ENCODE data around the gene AVP.

Gene AVP

GRCh38 chr20:3109350-3110302 is 25.1 kb upstream of the AVP start:
- no peak for DNase-seq

DNA sequence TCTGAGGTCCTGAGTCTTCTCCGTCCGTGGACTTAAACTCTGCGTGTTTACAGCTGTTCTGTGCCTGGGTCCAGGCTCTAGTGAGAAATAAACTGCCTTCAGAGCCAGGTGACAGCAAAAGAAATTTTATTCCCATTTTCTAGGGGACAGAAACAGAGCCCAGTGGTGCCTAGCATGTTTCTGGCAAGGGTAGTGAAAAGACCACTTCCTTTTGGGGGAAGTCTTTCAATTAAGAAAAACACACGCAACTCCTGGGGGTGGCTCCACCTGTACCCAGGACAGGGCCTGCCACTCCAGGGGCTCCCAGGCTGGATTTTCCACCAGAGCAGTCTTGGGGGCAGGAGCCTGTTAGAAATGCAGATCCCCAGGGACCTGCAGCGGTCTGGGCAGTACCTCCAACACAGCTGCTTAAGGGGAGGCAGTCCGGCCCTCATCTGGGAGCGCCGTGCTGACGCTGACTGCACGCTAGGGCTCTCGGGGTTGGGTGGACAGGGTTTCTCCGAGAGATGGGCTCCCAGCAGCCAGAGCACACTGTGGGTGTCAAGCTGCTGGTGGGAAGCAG is 23.0 kb upstream of the AVP start:
- no peak for DNase-seq

- DNase-seq = no peak
Observed at GRCh38 chr20:3106658-3107463, 22.3 kb upstream of the AVP start.

GRCh38 chr20:3106185-3106584 is 21.7 kb upstream of the AVP start:
- DNase-seq = no peak

DNA sequence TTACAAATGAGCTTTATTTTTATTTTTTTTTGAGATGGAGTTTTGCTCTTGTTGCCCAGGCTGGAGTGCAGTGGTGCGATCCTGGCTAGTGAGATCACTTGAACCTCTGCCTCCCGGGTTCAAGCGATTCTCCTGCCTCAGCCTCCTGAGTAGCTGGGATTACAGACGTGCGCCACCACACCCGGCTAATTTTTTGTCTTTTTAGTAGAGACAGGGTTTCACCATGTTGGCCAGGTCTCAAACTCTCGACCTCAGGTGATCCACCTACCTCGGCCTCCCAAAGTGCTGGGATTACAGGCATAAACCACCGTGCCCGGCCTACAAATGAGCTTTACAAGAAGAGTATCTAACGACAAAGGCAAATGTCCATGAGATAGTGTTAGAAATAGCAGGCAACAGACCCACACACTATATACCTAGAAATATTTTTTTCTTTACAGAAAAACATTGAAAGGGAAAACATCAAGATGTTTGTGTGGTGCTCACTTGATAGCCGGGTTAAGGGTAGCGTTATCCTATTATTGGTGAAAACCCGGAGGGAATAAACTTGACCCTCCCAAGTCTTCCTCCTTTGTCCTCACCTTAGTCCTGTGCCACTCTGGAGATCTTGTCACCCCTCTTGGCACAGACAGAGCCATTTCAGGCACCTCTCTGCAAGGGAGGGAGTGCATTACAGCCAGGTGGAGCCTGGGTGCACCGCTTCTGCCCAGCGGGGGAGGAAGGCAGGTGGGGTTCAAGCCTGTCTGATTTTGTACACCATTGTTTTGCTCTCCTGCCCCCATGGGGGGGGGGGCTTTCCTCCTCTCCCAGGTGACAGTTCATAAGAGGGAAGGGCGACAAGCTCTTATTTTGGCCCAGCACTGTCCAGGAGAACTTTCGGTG is 21.0 kb upstream of the AVP start:
- no peak for DNase-seq

- DNase-seq = no peak
Observed at GRCh38 chr20:3103369-3104032, 19.0 kb upstream of the AVP start.

DNA sequence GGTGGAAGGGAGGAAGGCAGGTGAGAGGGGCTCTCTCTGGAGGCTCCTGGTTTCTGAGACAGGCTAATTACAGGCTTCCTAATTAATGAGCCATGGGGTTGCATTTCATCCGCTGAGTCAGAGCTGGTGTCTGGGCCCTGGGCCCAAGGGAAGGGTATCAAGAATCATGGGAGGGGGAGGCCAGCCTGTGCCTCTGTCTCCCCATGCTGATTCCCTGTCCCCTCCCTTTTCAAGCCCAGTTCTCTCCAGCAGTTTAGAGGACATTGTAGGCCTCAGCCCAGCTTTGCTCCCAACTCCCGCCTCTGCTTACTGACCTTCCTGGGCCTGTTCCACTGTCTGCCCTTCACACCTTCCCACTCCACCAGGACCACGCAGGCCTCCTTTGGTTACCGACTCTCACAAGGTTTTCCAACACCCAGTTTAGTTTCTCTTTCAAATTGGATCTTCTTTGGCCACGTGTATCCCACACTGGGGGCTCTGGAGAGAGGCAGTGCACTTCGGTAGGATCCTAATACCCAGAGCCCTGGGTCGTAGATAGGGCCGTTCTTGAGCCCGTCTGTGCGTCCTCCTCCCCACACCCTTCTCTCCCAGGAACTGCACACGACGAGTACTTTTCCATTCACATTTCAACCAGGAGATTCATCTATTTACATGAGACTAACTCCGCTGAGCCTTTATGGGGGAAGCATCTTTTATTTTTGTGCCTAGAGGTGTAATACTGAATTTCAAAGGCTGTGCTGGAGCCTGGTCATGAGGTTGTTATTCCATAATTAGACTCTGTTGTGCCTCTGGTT is 18.2 kb upstream of the AVP start:
- DNase-seq = no peak

- peak; percentile 82 for DNase-seq
Observed at GRCh38 chr20:3101737-3102574, 17.4 kb upstream of the AVP start.

DNA sequence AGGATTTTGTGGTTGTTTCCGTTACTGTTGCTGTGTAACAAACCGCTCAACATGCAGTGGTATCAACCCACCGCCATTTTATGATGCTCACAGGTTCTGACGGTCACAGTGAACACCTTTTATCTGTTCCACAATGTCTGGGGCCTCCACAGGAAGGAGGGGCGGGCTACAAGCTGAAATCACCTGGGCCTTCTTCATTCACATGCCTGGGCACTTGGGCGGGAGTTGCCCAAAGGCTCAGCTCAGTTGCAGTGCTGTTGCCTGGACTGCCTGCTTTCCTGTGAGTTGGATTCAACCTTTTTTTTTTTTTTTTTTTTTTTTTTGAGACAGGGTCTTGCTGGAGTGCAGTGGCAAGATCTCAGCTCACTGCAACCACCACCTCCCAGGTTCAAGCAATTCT is 16.7 kb upstream of the AVP start:
- no peak for DNase-seq

DNA sequence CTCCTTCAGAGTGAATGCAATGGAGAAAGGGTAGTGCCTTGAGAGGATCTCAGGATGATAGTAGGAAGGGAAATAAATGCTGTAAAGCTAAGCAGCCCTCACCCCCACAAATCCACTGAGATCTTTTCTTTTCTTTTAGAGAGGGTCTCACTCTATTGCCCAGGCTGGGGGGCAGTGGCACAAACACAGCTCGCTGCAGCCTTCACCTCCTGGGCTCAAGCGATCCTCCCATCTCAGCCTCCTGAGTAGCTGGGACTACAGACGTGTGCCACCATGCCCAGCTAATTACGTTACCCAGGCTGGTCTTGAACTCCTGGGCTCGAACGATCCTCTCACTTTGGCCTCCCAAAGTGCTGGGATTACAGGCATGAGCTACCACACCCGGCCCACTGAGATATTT is 16.0 kb upstream of the AVP start:
- DNase-seq = no peak

- no peak for DNase-seq
Observed at GRCh38 chr20:3094848-3095629, 10.5 kb upstream of the AVP start.

DNA sequence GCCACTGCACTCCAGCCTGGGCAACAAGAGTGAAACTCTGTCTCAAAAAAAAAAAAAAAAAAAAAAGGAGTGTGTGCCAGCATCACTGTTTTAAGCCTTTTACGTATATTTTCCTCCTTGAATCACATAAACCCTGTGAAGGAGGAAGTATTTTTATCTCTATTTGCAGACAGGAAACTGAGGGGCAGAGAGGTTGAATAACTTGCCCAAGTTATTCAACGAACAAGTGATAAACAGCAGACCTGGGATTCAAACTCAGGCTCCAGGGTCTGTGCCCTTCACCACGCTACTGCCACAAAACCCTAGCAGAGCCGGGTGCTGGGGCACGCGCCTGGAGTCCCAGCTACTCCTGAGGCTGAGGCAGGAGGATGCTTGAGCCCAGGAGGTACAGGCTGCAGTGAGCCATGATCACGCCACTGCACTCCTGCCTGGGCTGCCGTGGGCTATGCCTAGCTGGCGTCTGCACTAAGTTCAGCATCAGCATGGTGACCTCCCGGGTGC is 9.4 kb upstream of the AVP start:
- DNase-seq = no peak

DNA sequence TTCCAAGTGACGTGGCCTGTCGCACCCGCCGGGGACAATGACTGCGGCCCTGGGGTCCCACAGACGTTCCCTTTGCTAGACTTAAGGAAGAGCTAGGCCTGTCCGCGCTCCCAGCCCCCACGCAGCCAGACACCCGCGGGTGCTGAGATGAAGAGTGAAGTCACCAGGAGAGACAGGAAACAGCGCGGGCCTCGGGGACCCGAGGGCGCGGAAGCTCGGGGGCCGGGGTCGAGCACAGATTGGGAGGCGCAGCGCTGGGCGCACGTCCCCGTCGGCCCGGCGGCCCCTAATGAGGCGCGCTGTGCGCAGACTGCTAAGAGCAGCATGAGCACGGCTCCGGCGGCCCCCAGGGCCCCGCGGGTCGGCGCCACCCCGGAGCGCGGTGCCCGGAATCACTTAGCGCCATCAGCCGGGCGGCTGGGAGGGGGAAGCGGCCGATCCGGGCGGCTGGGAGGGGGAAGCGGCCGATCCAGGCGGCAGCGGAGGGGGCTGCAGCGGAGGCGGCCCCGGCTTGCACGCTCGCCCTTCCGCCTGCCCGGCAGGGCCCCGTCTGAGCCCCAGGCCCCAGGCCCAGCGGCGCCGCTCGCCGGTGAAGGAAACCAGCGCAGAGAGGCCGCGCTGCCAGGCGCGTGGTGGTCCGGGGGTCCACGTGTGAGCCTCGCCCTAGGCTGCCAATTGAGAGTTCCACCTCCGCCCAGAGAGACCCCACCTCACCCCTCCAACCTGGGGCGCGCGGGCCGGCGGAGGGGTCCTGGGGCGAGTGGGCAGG is 8.3 kb upstream of the AVP start:
- peak; percentile 74 for DNase-seq

GRCh38 chr20:3090565-3090964 is 6.0 kb upstream of the AVP start:
- DNase-seq = no peak

GRCh38 chr20:3088031-3088430 is 3.5 kb upstream of the AVP start:
- no peak for DNase-seq

DNA sequence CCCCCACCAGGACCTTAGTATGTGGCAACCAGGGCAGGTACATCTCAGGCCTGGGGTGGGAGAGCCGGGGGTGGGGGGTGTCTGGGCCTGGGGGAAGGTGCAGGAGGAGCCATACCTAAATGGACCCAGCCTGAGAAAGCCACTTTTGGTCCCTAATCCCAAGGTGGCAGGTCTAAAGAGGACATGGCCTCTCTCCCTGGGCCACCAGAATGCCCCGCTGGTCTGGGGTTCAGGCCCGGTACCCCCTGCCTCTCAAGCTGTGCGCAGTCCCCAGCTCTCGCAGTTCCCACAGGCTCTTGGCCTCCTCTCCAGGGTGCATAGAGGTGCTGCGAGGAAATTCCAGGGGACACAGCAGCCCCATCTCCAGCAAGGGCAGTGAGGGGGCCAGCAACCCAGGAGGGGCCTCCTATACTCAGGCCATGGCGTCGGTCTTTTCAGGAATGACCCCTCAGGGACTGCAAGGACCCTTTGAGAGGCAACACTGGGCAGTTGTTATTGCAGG is 1.1 kb upstream of the AVP start:
- no peak for DNase-seq

- DNase-seq = no peak
Observed at GRCh38 chr20:3084986-3085360, 449 bp upstream of the AVP start.
